B cell (primary cell): ENCODE results near the gene RC3H2. TPM values are rescaled to one million over a fixed set of nuclear protein-coding genes. Genes with fewer than 3 reads are reported as not detected.
A peak's percentile ranks its signal among the peaks of the same experiment; 100 is the strongest.

Experiments used
- ATAC-seq: fragments of 200-7000 bp; cut with Tn5 transposase; one replicate; pipeline ENCODE4 v1.10.0; 2021; ENCODE audit warnings: low read depth, mild to moderate bottlenecking, moderate number of reproducible peaks, moderate library complexity
- CTCF ChIA-PET: fragments of 350-600 bp; sonication (Branson Sonifier 250); formaldehyde crosslinking; loops from one replicate; lab custom pipeline; 2021; ENCODE audit warnings: antibody characterized with exemption, inconsistent platforms; lab: Charles Lee
- POLR2A ChIA-PET: fragments of 350-600 bp; sonication (Branson Sonifier 250); formaldehyde crosslinking; loops from one replicate; lab custom pipeline; 2021; ENCODE audit warnings: antibody characterized with exemption; lab: Charles Lee
- DNase-seq: peaks from one replicate; pipeline ENCODE4 v3.0.0; 2013
- H2AFZ ChIP-seq: 2 replicates; pipeline ENCODE4 v1.6.1; 2012; ENCODE audit warnings: mild to moderate bottlenecking, low read depth, low read length; ENCODE audit not compliant: insufficient read depth, poor library complexity, severe bottlenecking
- H3K27ac ChIP-seq, 2 donors: 1 replicate in 1 of 2; 2 replicates in 1 of 2; pipeline ENCODE4 v1.5.1; 2012 to 2013; ENCODE audit warnings: low read length in 2 of 2, mild to moderate bottlenecking in 2 of 2, moderate library complexity in 1 of 2
- H3K27me3 ChIP-seq, 4 experiments: fragments of 200-600 bp in 1 of 4; sonication (generic) in 1 of 4; replicated peaks in 1 of 4; 1 replicate in 2 of 4; 2 replicates in 2 of 4; pipeline versions ENCODE4 v1.6.1 to v1.7.0; 2013 to 2016; ENCODE audit warnings: low read length in 3 of 4, mild to moderate bottlenecking in 2 of 4, mixed read lengths in 1 of 4, moderate library complexity in 1 of 4; ENCODE audit not compliant: insufficient read depth in 4 of 4, control insufficient read depth in 3 of 4; ENCODE audit errors: control extremely low read depth in 1 of 4
- H3K36me3 ChIP-seq, 2 experiments: replicated peaks in 1 of 2; 1 replicate in 1 of 2; 2 replicates in 1 of 2; pipeline versions ENCODE4 v1.6.1 to v1.7.1; 2013; ENCODE audit warnings: low read length in 1 of 2; ENCODE audit not compliant: insufficient read depth in 2 of 2, control insufficient read depth in 1 of 2; ENCODE audit errors: control extremely low read depth in 1 of 2, extremely low read depth in 1 of 2
- H3K4me1 ChIP-seq, 2 donors: fragments of 200-600 bp in 1 of 2; sonication (generic) in 1 of 2; 1 replicate in 1 of 2; 2 replicates in 1 of 2; pipeline versions ENCODE4 v1.5.1 to v1.6.1; 2013 to 2017; ENCODE audit warnings: low read length in 2 of 2; ENCODE audit not compliant: control insufficient read depth in 2 of 2, insufficient read depth in 2 of 2
- H3K4me2 ChIP-seq: replicated peaks from 2 replicates; pipeline ENCODE3; 2012; ENCODE audit warnings: mild to moderate bottlenecking, low read depth, low read length; ENCODE audit not compliant: poor library complexity, severe bottlenecking
- H3K4me3 ChIP-seq, 5 experiments: fragments of 200-600 bp in 1 of 5; sonication (generic) in 1 of 5; 1 replicate in 3 of 5; 2 replicates in 2 of 5; pipeline versions ENCODE4 v1.5.1 to v1.7.0; 2011 to 2016; ENCODE audit warnings: low read length in 4 of 5, mild to moderate bottlenecking in 4 of 5, low read depth in 2 of 5, control low read depth in 1 of 5, moderate library complexity in 1 of 5; ENCODE audit not compliant: insufficient read depth in 1 of 5; ENCODE audit errors: control extremely low read depth in 1 of 5, extremely low read depth in 1 of 5
- H3K79me2 ChIP-seq: fragments of 200-600 bp; sonication (generic); one replicate; pipeline ENCODE4 v1.6.0; 2016; ENCODE audit warnings: low read length; ENCODE audit not compliant: control insufficient read depth, insufficient read depth
- H3K9ac ChIP-seq: fragments of 200-600 bp; sonication (generic); 2 replicates; pipeline ENCODE4 v1.6.1; 2017; ENCODE audit warnings: mild to moderate bottlenecking, low read length, moderate library complexity
- H3K9me3 ChIP-seq, 3 donors: one replicate each; pipeline versions ENCODE4 v1.6.1 to v1.7.1; 2013; ENCODE audit warnings: low read length in 2 of 3; ENCODE audit not compliant: control insufficient read depth in 2 of 3, insufficient read depth in 1 of 3; ENCODE audit errors: control extremely low read depth in 1 of 3
- H4K20me1 ChIP-seq: 2 replicates; pipeline ENCODE4 v1.6.0; 2012; ENCODE audit warnings: mild to moderate bottlenecking, low read length; ENCODE audit not compliant: insufficient read depth, control insufficient read depth, poor library complexity, severe bottlenecking
- H3K27ac Mint-ChIP-seq: one replicate; pipeline ENCODE4 v1.8.0; 2021; ENCODE audit warnings: mixed read lengths
- H3K27me3 Mint-ChIP-seq: one replicate; pipeline ENCODE4 v1.8.0; 2021; ENCODE audit warnings: mixed read lengths
- H3K4me1 Mint-ChIP-seq: one replicate; pipeline ENCODE4 v1.8.0; 2021; ENCODE audit warnings: mixed read lengths
- H3K4me3 Mint-ChIP-seq: one replicate; pipeline ENCODE4 v1.8.0; 2021; ENCODE audit warnings: mixed read lengths
- H3K9me3 Mint-ChIP-seq: one replicate; pipeline ENCODE4 v1.8.0; 2022; ENCODE audit warnings: mixed read lengths; ENCODE audit not compliant: insufficient read depth
- EZH2 ChIP-seq: IDR thresholded peaks from 2 replicates; pipeline ENCODE4 v1.6.1; 2012; ENCODE audit warnings: borderline replicate concordance, low read depth, mild to moderate bottlenecking, moderate library complexity, low read length; ENCODE audit not compliant: insufficient read depth, poor library complexity, severe bottlenecking
- WGBS: methylation state at CpG from one replicate; pipeline ENCODE4 v1.1.5; 2013; ENCODE audit warnings: missing lambda C conversion rate; ENCODE audit not compliant: insufficient coverage; 5-methylcytosine and 5-hydroxymethylcytosine counted together
- intact Hi-C: fragments of 100-400 bp; cut with micrococcal nuclease; formaldehyde crosslinking; loops from one replicate; pipeline ENCODE4 v1.10.0; 2022
- polyA minus RNA-seq: library from RNA; depleted of rRNA, polyadenylated mRNA; stranded (reverse); fragments of >200 nt; gene quantifications from 2 replicates; pipeline ENCODE4 v1.2.3, GENCODE V29; 2012
- polyA plus RNA-seq: library from polyadenylated mRNA; depleted of rRNA; stranded (reverse); fragments of >200 nt; gene quantifications from 2 replicates; pipeline ENCODE4 v1.2.3, GENCODE V29; 2012
- total RNA-seq, 2 donors: library from RNA; stranded (reverse); fragments of 120-200 nt in 1 of 2; gene quantifications; 1 replicate in 1 of 2; 2 replicates in 1 of 2; pipeline versions ENCODE4 v1.2.3 to v1.2.4, GENCODE V29; 2013 to 2022
- TF ChIP-seq, protein P1 (sequence below): fragments of 200-600 bp; IDR thresholded peaks from one replicate; pipeline ENCODE4 v1.8.0; 2022; ENCODE audit warnings: antibody characterized with exemption, mild to moderate bottlenecking

RC3H2 gene, protein sequence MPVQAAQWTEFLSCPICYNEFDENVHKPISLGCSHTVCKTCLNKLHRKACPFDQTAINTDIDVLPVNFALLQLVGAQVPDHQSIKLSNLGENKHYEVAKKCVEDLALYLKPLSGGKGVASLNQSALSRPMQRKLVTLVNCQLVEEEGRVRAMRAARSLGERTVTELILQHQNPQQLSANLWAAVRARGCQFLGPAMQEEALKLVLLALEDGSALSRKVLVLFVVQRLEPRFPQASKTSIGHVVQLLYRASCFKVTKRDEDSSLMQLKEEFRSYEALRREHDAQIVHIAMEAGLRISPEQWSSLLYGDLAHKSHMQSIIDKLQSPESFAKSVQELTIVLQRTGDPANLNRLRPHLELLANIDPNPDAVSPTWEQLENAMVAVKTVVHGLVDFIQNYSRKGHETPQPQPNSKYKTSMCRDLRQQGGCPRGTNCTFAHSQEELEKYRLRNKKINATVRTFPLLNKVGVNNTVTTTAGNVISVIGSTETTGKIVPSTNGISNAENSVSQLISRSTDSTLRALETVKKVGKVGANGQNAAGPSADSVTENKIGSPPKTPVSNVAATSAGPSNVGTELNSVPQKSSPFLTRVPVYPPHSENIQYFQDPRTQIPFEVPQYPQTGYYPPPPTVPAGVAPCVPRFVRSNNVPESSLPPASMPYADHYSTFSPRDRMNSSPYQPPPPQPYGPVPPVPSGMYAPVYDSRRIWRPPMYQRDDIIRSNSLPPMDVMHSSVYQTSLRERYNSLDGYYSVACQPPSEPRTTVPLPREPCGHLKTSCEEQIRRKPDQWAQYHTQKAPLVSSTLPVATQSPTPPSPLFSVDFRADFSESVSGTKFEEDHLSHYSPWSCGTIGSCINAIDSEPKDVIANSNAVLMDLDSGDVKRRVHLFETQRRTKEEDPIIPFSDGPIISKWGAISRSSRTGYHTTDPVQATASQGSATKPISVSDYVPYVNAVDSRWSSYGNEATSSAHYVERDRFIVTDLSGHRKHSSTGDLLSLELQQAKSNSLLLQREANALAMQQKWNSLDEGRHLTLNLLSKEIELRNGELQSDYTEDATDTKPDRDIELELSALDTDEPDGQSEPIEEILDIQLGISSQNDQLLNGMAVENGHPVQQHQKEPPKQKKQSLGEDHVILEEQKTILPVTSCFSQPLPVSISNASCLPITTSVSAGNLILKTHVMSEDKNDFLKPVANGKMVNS
- total RNA-seq, result 74.4 and 77.3 TPM in 2 replicates
- 50.4 TPM for total RNA-seq (2013)
- polyA plus RNA-seq, result 17.2 and 26.3 TPM in 2 replicates
- 45.2 and 63.1 TPM in 2 replicates for polyA minus RNA-seq

DNA sequence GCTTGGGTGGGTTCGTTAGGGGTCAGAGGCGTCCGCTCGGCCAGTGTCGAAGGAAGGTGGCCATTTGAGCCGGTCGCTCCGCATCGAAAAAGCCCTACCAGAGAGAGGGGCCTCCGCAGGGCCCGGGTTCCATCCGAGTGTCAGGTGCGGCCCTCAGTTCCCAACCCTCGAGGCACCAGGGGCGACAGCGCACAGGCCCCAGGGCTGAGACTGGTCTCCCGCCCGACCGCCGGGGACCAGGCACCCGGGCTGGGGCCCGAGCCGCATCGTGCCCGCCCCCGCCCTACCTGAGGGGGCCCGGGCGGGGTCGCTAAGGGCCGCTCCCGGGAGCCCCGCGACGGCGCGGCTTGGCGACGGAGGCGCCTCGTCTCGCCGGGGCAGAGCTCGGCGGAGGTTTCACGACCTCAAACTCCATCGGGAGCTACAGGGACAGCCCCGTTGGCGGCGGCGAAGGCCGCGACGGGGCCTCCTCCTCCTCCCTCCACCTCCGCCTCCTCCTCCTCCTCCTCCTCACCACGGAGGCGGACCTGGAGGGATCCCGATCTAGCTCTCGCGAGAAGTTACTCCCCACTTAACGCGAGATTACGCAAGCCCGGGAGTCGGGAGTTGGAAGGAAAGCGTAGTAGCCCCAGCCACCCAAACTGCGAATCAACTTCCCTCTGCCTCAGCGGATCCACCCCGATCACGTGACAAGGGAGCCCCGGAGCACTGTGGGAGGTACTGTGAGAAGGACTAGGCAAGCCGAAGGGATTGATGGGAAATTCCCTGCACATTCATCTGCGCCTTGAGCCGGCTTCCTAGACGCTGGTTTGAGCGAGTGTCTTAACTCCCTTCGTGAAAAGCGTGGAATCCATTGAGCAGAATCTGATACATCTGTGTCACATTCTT is at the start of gene RC3H2:
RC3H2 (minus strand) TSS at position 537 of the 888 bp plus-strand sequence. CDS start 7,850 bp downstream, outside the sequence.
- no peak for TF ChIP-seq EZH2
- TF ChIP-seq, protein P1, sequence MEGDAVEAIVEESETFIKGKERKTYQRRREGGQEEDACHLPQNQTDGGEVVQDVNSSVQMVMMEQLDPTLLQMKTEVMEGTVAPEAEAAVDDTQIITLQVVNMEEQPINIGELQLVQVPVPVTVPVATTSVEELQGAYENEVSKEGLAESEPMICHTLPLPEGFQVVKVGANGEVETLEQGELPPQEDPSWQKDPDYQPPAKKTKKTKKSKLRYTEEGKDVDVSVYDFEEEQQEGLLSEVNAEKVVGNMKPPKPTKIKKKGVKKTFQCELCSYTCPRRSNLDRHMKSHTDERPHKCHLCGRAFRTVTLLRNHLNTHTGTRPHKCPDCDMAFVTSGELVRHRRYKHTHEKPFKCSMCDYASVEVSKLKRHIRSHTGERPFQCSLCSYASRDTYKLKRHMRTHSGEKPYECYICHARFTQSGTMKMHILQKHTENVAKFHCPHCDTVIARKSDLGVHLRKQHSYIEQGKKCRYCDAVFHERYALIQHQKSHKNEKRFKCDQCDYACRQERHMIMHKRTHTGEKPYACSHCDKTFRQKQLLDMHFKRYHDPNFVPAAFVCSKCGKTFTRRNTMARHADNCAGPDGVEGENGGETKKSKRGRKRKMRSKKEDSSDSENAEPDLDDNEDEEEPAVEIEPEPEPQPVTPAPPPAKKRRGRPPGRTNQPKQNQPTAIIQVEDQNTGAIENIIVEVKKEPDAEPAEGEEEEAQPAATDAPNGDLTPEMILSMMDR, result peak; percentile 12
- Histone ChIP-seq H3K9me3 (no peaks in the 10 kb centered on the region), H3K4me1 (peaks cover 17 to 28% of the 10 kb centered on the region in 2 donors), H3K36me3 (peaks cover 0 to 3% of the 10 kb centered on the region in 2 experiments), H2AFZ (peak within 1 kb of the TSS; percentile 89), H3K9ac (peak within 1 kb of the TSS; percentile 97), H3K4me2 (peak within 1 kb of the TSS; percentile 89), H4K20me1 (no peaks in the 10 kb centered on the region), H3K79me2 (peaks cover 59% of the 10 kb centered on the region), H3K4me3 (peak within 1 kb of the TSS; percentile 67 to 95 (median 85)), H3K27me3 (no peaks in the 10 kb centered on the region), H3K27ac (peak within 1 kb of the TSS; percentile 79 to 94)
- peaks cover 29% of the 10 kb centered on the region for H3K4me1 Mint-ChIP-seq
- DNase-seq (peak; percentile 99), ATAC-seq (peak; percentile 91)
- peak within 1 kb of the TSS; percentile 99 for H3K27ac Mint-ChIP-seq
- ChIA-PET CTCF (interaction anchor here (0.8 to 2.5 kb wide), 9 partner anchors 8 to 445 kb away, joined by 3 to 14 read pairs (median 4); partner anchors contain the start of genes PDCL, RABGAP1 and ZBTB6), POLR2A (interaction anchor here (0.6 to 2.9 kb wide), 4 partner anchors 8 to 36 kb away, joined by 3 to 28 read pairs (median 10); partner anchors contain the start of genes RABGAP1, ZBTB26 and ZBTB6)
- H3K27me3 Mint-ChIP-seq, result no peaks in the 10 kb centered on the region
- under 1% methylated on average over 59 of the region's 77 CpGs for WGBS
- H3K4me3 Mint-ChIP-seq, result peak within 1 kb of the TSS; percentile 97
- intact Hi-C loops, result loop anchor here (1.0 to 10.0 kb wide), 7 partner anchors 8 to 440 kb away; partner anchors contain the start of genes PDCL, STRBP, ZBTB26 and ZBTB6
- H3K9me3 Mint-ChIP-seq, result no peaks in the 10 kb centered on the region
